ENCODE data around the gene IGSF21.

IGSF21 gene

DNA sequence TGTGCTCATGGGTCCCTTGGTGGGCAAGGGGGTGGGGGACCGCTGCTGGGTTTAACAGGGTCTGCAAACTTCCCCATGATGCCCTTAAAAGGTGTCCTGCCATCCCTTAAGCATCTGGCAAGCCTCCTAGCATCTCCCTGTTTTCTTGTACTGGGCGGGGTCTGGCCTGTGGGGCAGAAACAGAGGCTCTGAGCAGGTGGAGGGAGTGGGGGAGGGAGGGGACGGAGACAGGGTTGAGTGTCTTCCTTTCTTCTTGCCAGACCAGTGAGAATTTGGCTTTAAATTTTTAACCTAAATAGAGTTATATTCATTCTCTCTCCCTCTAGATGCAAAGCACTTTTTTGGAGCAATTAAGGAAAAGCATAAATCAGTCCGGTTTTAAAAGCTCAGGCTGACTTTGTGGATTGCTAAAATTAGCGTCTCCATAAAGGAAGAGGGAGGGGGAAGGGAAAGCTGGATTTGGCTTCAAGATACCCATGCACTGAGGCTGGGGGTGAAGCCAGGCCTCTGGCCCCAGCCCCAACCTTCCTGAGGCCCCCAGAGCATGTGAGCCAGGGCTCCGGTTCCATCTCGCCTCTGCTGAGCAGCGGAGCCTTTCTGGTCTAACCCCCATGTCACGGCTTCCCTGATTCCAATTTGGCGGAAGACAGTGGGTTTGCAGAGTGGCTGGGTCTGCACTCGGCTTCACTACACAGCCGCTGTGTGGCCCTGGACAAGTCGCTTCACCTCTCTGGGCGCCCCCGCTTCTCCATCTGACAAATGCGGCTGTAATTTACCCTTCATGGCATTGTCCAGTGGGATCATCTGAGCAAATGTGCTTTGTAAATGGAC is 25.3 kb downstream of the IGSF21 start:
- DNase-seq (ENCODE audit: extremely low read depth, low read depth): no peak
- H3K4me3 ChIP-seq (replicated peaks; ENCODE audit: low read depth, low read length): no peak overlapping the region
- TF ChIP-seq, protein P1, sequence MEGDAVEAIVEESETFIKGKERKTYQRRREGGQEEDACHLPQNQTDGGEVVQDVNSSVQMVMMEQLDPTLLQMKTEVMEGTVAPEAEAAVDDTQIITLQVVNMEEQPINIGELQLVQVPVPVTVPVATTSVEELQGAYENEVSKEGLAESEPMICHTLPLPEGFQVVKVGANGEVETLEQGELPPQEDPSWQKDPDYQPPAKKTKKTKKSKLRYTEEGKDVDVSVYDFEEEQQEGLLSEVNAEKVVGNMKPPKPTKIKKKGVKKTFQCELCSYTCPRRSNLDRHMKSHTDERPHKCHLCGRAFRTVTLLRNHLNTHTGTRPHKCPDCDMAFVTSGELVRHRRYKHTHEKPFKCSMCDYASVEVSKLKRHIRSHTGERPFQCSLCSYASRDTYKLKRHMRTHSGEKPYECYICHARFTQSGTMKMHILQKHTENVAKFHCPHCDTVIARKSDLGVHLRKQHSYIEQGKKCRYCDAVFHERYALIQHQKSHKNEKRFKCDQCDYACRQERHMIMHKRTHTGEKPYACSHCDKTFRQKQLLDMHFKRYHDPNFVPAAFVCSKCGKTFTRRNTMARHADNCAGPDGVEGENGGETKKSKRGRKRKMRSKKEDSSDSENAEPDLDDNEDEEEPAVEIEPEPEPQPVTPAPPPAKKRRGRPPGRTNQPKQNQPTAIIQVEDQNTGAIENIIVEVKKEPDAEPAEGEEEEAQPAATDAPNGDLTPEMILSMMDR (IDR thresholded peaks at IDR 0.05; ENCODE audit: low read depth, low read length, missing control alignments): no peak

DNA sequence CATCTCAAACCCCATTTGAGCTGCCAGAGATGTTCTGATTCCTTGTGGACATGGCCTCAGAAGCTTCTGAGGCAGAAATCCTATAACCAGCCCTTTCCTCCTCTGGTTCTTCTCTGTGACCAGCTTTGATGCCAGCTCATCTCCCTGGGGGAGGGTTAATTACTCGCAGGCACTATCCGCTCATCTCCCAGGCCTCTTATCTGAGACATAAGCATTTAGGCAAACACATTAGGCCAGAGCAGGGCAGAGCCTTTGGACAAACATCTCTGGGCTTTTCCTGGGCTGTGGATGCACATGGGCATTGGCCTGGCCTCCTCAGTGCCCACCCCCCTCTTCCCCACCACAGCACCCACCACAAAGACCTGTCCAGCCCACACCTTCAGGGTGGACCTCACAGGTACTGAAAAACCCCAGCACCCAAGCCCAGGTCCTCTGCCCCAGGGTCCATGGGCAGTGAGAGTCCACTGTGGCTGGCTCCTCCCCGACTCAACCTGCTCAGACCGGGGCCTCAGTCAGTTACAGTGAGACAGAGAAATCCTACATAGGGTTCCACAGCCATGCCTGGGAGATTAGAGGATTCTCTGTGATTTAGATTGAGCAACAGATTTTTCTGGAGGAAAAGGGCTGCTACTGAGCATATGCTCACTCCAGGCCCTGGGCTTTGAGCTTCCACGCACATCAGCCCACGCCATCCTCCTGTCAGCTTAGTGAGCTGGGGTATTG is 26.9 kb downstream of the IGSF21 start:
- TF ChIP-seq, protein P1 (IDR thresholded peaks at IDR 0.05; ENCODE audit: low read depth, low read length, missing control alignments): no peak
- no peak for DNase-seq (ENCODE audit: extremely low read depth, low read depth)
- no peak overlapping the region for H3K4me3 ChIP-seq (replicated peaks; ENCODE audit: low read depth, low read length)

DNA sequence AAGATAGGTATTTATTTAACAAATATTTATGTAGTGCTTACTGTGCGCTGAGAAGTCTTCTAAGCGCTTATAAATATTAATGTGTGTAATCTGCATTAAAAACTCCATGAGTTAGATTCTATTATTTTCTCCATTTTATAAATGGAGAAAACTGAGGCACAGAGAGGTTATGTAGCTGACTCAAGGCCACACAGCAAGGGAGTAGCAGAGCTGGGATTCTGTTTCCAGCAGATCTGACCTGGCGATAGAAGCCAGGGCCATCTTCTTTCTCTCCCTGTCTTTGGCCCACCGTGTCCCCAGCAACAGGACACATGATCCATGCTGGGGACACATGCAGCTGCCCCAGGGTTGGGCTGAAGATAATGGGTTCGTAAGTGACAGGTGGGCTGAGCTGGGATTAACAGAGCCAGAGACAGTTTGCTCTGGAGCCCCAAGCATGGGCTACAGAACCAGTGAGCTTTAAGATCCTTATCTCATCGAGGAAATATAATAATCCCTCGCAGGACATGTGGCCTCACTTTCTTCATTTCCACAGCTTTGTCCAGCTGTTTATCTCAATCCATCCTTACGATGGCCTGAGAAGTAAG is 30.3 kb downstream of the IGSF21 start:
- DNase-seq (ENCODE audit: extremely low read depth, low read depth): no peak
- TF ChIP-seq, protein P1 (IDR thresholded peaks at IDR 0.05; ENCODE audit: low read depth, low read length, missing control alignments): no peak
- H3K4me3 ChIP-seq (replicated peaks; ENCODE audit: low read depth, low read length): no peak overlapping the region

DNA sequence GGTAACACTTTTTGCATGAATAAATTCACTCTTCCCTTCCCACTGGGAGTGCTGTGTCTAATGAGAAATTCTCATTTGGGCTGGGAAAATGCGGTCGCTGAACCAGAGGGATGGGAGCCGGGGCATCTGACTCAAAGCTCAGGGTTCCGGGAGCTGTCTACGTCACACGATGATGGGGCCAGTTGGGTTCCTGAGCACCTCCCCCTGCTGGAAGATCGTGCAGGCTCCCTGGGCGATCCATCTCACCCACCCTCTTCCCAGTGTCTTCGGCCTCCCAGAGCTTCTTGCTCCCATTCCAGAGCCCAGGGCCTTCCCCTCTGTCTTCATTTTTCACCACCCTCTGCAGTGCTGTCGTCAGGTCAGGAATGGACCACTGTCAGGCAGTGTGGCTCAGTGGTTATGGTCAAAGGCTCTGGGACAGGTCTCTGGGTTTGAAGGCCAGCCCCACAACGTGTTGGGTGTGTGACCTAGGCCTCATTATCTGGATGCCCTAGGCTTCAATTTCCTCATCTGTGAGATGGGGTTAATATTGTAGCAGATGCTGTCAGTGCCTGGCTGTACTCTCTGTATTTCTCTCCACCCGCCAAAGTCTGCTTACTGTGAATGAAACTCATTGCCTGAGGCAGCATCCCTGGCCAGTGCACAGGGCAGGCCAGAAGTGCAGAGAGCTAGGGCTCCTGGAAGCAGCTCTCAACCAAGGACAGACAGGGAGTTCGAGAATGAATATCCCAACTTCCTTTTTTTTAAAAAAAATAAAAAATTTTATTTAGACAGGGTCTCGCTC is 31.8 kb downstream of the IGSF21 start:
- no peak overlapping the region for H3K4me3 ChIP-seq (replicated peaks; ENCODE audit: low read depth, low read length)
- TF ChIP-seq, protein P1 (IDR thresholded peaks at IDR 0.05; ENCODE audit: low read depth, low read length, missing control alignments): no peak
- DNase-seq (ENCODE audit: extremely low read depth, low read depth): no peak

DNA sequence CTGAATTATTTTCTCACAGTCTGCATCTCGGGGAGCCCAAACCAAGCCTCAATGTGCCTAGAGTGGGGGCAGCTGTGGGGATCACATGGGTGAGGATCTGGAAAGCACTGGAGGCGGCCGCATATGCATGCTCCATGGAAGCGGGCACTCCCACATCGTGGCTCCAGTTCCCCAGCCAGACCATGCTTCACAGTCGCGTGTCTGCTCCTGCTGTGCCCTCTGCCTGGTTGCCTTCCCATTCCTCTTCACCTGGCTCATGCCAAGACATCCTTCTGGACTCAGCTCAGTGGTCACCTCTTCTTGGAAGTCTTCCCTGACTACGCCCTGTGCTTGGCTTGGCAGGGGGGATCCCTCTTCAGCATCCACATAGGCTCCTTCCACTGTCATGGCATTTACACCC is 32.8 kb downstream of the IGSF21 start:
- no peak for DNase-seq (ENCODE audit: extremely low read depth, low read depth)
- TF ChIP-seq, protein P1 (IDR thresholded peaks at IDR 0.05; ENCODE audit: low read depth, low read length, missing control alignments): no peak
- no peak overlapping the region for H3K4me3 ChIP-seq (replicated peaks; ENCODE audit: low read depth, low read length)

DNA sequence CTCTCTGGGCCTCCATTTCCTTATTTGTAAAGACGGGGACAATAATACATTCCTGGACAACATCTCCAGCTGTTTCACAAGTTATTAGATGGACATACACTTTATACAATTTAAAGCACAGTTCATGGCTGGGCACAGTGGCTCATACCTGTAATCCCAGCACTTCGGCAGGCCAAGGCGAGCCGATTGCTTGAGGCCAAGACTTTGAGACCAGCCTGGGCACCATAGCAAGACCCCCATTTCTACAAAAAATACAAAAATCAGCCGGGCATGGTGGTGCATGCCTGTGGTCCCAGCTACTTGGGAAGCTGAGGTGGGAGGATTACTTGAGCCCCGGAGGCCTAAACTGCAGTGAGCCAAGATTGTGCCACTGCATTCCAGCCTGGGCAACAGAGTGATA is 34.1 kb downstream of the IGSF21 start:
- no peak for DNase-seq (ENCODE audit: extremely low read depth, low read depth)
- TF ChIP-seq, protein P1 (IDR thresholded peaks at IDR 0.05; ENCODE audit: low read depth, low read length, missing control alignments): no peak
- no peak overlapping the region for H3K4me3 ChIP-seq (replicated peaks; ENCODE audit: low read depth, low read length)

All from HFF-Myc (cell line).